Measurements from ENCODE around the gene PDZD2. TPM values are rescaled to one million over a fixed set of nuclear protein-coding genes. Genes with fewer than 3 reads are reported as not detected.

PDZD2 gene
- polyA plus RNA-seq, 1 donor from 2014 or later: 3.1 TPM

DNA sequence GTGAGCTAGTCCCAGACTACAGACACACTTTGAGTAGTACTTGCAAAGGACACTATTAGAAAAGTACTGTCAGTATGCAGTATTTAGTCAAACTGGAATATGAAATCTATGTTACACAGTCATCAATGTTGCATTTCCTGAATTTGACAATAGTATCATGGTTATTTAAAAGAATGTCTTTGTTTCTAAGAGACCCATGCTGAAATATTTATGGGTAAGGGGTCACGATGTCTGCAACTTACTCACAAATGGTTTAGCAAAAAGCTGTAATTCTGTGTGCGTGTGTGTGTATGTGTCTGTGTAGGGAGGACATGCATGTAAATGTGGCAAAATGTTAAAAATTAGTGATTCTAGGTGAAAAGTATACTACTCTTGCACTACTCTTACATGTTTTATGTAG is 429.6 kb downstream of the PDZD2 start:
- H3K9me2 ChIP-seq (ENCODE audit: insufficient read depth, low read length): no peaks in the 10 kb centered on the region

DNA sequence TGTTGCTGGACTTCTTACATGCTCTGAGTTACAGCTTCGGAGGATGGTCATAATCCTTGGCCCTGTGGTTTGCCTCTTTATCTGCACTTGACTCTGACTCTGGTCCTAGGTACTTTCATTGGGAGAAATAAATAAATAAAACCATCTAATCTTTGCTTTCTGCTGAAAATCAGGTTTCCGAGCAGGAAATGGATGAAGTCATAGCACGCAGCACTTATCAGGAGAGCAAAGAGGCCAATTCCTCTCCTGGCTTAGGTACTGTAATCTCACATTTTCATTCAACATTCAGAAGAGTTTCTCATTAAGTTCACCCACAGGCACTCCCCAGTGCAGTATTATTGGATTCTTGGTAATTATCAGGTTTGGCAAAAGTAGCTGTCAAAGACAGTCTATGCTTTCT is 430.5 kb downstream of the PDZD2 start:
- no peak overlapping the region for H3K4me3 ChIP-seq (ENCODE audit: low read length)
- H3K27ac ChIP-seq (ENCODE audit: low read length): no peak overlapping the region
- no peak overlapping the region for H3K4me2 ChIP-seq (ENCODE audit: low read length)
- TF ChIP-seq SMC3 (conservative IDR thresholded peaks at IDR 0.05; ENCODE audit: poor library complexity) (no peak), EP300 (conservative IDR thresholded peaks at IDR 0.05; ENCODE audit: poor library complexity, severe bottlenecking) (no peak), RAD21 (conservative IDR thresholded peaks at IDR 0.05) (no peak)
- no peaks in the 10 kb centered on the region for H3K9me2 ChIP-seq (ENCODE audit: insufficient read depth, low read length)
- no peaks in the 10 kb centered on the region for H3F3A ChIP-seq (ENCODE audit: insufficient read depth, low read length, poor library complexity, severe bottlenecking)
- H3K27me3 ChIP-seq (ENCODE audit: insufficient read depth, low read depth, low read length): no peaks in the 10 kb centered on the region
- H4K20me1 ChIP-seq (ENCODE audit: insufficient read depth): no peaks in the 10 kb centered on the region
- no peaks in the 10 kb centered on the region for H3K36me3 ChIP-seq (ENCODE audit: insufficient read depth, low read length)
- no peak overlapping the region for H2AFZ ChIP-seq (ENCODE audit: low read depth, low read length)
- H3K79me2 ChIP-seq (replicated peaks; ENCODE audit: insufficient read depth, low read length): no peaks in the 10 kb centered on the region
- H3K9ac ChIP-seq (ENCODE audit: low read length): no peak overlapping the region
- peaks cover 3% of the 10 kb centered on the region for H3K9me3 ChIP-seq (ENCODE audit: low read length)

More for the DNA sequence above, 429.6 kb downstream of the PDZD2 start:
- Histone ChIP-seq H3K27me3 (ENCODE audit: insufficient read depth, low read depth, low read length) (no peaks in the 10 kb centered on the region), H3K36me3 (ENCODE audit: insufficient read depth, low read length) (no peaks in the 10 kb centered on the region), H2AFZ (ENCODE audit: low read depth, low read length) (no peak overlapping the region), H3K4me2 (ENCODE audit: low read length) (no peak overlapping the region), H3F3A (ENCODE audit: insufficient read depth, low read length, poor library complexity, severe bottlenecking) (no peaks in the 10 kb centered on the region), H3K9me3 (ENCODE audit: low read length) (peaks cover 3% of the 10 kb centered on the region), H3K9ac (ENCODE audit: low read length) (no peak overlapping the region), H4K20me1 (ENCODE audit: insufficient read depth) (no peaks in the 10 kb centered on the region), H3K4me3 (ENCODE audit: low read length) (no peak overlapping the region), H3K27ac (ENCODE audit: low read length) (no peak overlapping the region), H3K79me2 (replicated peaks; ENCODE audit: insufficient read depth, low read length) (no peaks in the 10 kb centered on the region)
- TF ChIP-seq POLR2AphosphoS5 (IDR thresholded peaks at IDR 0.05) (no peak), TAF1 (IDR thresholded peaks at IDR 0.05; ENCODE audit: low read depth) (no peak), RAD21 (conservative IDR thresholded peaks at IDR 0.05) (no peak), EZH2 (IDR thresholded peaks at IDR 0.05; ENCODE audit: borderline replicate concordance, insufficient read depth, low read length, poor library complexity, severe bottlenecking) (no peak), MXI1 (conservative IDR thresholded peaks at IDR 0.05; ENCODE audit: poor library complexity, severe bottlenecking) (no peak), EP300 (conservative IDR thresholded peaks at IDR 0.05; ENCODE audit: poor library complexity, severe bottlenecking) (no peak), SMC3 (conservative IDR thresholded peaks at IDR 0.05; ENCODE audit: poor library complexity) (no peak)
- TF ChIP-seq, protein P1, sequence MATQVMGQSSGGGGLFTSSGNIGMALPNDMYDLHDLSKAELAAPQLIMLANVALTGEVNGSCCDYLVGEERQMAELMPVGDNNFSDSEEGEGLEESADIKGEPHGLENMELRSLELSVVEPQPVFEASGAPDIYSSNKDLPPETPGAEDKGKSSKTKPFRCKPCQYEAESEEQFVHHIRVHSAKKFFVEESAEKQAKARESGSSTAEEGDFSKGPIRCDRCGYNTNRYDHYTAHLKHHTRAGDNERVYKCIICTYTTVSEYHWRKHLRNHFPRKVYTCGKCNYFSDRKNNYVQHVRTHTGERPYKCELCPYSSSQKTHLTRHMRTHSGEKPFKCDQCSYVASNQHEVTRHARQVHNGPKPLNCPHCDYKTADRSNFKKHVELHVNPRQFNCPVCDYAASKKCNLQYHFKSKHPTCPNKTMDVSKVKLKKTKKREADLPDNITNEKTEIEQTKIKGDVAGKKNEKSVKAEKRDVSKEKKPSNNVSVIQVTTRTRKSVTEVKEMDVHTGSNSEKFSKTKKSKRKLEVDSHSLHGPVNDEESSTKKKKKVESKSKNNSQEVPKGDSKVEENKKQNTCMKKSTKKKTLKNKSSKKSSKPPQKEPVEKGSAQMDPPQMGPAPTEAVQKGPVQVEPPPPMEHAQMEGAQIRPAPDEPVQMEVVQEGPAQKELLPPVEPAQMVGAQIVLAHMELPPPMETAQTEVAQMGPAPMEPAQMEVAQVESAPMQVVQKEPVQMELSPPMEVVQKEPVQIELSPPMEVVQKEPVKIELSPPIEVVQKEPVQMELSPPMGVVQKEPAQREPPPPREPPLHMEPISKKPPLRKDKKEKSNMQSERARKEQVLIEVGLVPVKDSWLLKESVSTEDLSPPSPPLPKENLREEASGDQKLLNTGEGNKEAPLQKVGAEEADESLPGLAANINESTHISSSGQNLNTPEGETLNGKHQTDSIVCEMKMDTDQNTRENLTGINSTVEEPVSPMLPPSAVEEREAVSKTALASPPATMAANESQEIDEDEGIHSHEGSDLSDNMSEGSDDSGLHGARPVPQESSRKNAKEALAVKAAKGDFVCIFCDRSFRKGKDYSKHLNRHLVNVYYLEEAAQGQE (IDR thresholded peaks at IDR 0.05; ENCODE audit: borderline replicate concordance): no peak
- TF ChIP-seq, protein P2, sequence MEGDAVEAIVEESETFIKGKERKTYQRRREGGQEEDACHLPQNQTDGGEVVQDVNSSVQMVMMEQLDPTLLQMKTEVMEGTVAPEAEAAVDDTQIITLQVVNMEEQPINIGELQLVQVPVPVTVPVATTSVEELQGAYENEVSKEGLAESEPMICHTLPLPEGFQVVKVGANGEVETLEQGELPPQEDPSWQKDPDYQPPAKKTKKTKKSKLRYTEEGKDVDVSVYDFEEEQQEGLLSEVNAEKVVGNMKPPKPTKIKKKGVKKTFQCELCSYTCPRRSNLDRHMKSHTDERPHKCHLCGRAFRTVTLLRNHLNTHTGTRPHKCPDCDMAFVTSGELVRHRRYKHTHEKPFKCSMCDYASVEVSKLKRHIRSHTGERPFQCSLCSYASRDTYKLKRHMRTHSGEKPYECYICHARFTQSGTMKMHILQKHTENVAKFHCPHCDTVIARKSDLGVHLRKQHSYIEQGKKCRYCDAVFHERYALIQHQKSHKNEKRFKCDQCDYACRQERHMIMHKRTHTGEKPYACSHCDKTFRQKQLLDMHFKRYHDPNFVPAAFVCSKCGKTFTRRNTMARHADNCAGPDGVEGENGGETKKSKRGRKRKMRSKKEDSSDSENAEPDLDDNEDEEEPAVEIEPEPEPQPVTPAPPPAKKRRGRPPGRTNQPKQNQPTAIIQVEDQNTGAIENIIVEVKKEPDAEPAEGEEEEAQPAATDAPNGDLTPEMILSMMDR (IDR thresholded peaks at IDR 0.05; ENCODE audit: poor library complexity, severe bottlenecking): no peak
